PFSK-1 (cell line): ENCODE measurements around the gene ATXN7L1.

Experiments
- POLR2AphosphoS5 ChIP-seq: IDR thresholded peaks from 2 replicates; pipeline ENCODE4 v1.6.1; 2012; ENCODE audit warnings: low read depth, mild to moderate bottlenecking, control low read depth, low read length, moderate library complexity
- REST ChIP-seq, 2 experiments: IDR thresholded peaks; 2 replicates each; pipeline versions ENCODE4 v1.6.1 to v1.8.0; 2011 to 2012; ENCODE audit warnings: low read depth in 2 of 2, low read length in 2 of 2, control low read depth in 1 of 2, inconsistent platforms in 1 of 2, mild to moderate bottlenecking in 1 of 2, moderate library complexity in 1 of 2; ENCODE audit not compliant: insufficient read depth in 1 of 2
- SIN3A ChIP-seq: IDR thresholded peaks from 2 replicates; pipeline ENCODE4 v1.6.1; 2012; ENCODE audit warnings: mild to moderate bottlenecking, low read length, moderate library complexity, borderline replicate concordance; ENCODE audit not compliant: insufficient read depth
- TAF1 ChIP-seq: IDR thresholded peaks from 2 replicates; pipeline ENCODE4 v1.6.1; 2012; ENCODE audit warnings: low read length, control low read depth, borderline replicate concordance; ENCODE audit not compliant: insufficient read depth

GRCh38 chr7:105838627-105839231 is 37.7 kb downstream of the ATXN7L1 start:
- TF ChIP-seq REST (IDR thresholded peaks at IDR 0.05; ENCODE audit: insufficient read depth in 1 of 2, low read depth in 2 of 2, low read length in 2 of 2) (no peak), SIN3A (no peak), POLR2AphosphoS5 (no peak), TAF1 (no peak)
